HCT116 (cell line): Measurements from ENCODE around the gene ALDH3A2.

Source experiments
- CEBPB ChIP-seq: IDR thresholded peaks from 2 replicates; pipeline ENCODE4 v1.6.1; 2012; ENCODE audit warnings: low read depth
- POLR2A ChIP-seq: IDR thresholded peaks from 2 replicates; pipeline ENCODE4 v1.7.0; 2011; ENCODE audit warnings: borderline replicate concordance; ENCODE audit not compliant: insufficient read depth, insufficient read length; ENCODE audit errors: extremely low read depth
- RAD21 ChIP-seq: IDR thresholded peaks from 2 replicates; pipeline ENCODE4 v1.6.1; 2012; ENCODE audit warnings: low read depth, mild to moderate bottlenecking
- SIN3A ChIP-seq: IDR thresholded peaks from 2 replicates; pipeline ENCODE4 v1.6.1; 2012; ENCODE audit warnings: low read depth
- TF ChIP-seq, protein P1 (sequence below), 3 experiments: fragments of 200-600 bp in 1 of 3; sonication (generic) in 1 of 3; IDR thresholded peaks in 2 of 3; conservative IDR thresholded peaks in 1 of 3; 2 replicates each; pipeline ENCODE4 v1.5.1; 2012 to 2017; ENCODE audit warnings: low read depth in 2 of 3, low read length in 2 of 3, antibody characterized with exemption in 1 of 3, borderline replicate concordance in 1 of 3, control low read depth in 1 of 3, mild to moderate bottlenecking in 1 of 3, mixed read lengths in 1 of 3, mixed run types in 1 of 3, moderate library complexity in 1 of 3; ENCODE audit not compliant: insufficient read depth in 1 of 3
- TF ChIP-seq, protein P2 (sequence below): IDR thresholded peaks from 2 replicates; pipeline ENCODE4 v1.6.1; 2012

DNA sequence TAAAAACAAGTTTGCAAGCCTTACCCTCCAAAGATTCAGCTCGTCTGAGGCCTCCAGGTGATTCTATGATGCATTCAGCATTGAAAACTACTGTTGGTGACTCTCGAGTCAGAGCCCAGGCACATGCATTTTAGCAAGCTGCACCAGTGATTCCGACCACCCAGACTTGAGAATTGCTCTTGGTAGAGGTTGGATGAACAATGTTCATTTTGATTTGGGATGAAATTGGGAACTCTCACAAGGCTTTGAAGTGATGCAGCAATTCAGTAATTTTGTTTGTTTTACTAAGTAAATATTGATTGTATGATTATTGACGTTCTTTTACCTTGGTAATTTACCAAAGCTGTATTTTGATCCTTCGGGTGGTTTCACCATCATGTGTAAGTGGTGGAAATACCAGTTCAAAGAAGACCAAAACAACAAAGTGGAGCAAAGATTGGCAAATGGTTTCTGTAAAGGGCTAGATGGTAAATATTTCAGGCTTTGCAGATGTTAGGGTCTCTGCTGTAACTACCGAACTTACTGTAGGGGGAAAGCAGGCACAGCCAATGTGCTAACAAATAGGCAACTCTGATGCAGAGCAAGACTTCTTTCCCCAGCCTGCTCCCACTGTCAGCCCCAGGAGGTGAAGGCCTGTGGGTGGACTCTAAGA, 11.8 kb downstream of the ALDH3A2 start:
- TF ChIP-seq, protein P1, sequence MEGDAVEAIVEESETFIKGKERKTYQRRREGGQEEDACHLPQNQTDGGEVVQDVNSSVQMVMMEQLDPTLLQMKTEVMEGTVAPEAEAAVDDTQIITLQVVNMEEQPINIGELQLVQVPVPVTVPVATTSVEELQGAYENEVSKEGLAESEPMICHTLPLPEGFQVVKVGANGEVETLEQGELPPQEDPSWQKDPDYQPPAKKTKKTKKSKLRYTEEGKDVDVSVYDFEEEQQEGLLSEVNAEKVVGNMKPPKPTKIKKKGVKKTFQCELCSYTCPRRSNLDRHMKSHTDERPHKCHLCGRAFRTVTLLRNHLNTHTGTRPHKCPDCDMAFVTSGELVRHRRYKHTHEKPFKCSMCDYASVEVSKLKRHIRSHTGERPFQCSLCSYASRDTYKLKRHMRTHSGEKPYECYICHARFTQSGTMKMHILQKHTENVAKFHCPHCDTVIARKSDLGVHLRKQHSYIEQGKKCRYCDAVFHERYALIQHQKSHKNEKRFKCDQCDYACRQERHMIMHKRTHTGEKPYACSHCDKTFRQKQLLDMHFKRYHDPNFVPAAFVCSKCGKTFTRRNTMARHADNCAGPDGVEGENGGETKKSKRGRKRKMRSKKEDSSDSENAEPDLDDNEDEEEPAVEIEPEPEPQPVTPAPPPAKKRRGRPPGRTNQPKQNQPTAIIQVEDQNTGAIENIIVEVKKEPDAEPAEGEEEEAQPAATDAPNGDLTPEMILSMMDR (IDR thresholded peaks at IDR 0.05 in 2 of 3, conservative IDR thresholded peaks at IDR 0.05 in 1 of 3; ENCODE audit: borderline replicate concordance in 1 of 3, insufficient read depth in 1 of 3, low read depth in 2 of 3, low read length in 2 of 3): no peak
- TF ChIP-seq POLR2A (no peak), RAD21 (no peak), CEBPB (no peak), SIN3A (no peak)
- TF ChIP-seq, protein P2, sequence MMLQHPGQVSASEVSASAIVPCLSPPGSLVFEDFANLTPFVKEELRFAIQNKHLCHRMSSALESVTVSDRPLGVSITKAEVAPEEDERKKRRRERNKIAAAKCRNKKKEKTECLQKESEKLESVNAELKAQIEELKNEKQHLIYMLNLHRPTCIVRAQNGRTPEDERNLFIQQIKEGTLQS: no peak
